Measurements from ENCODE around the gene CTAGE4. TPM values are rescaled to one million over a fixed set of nuclear protein-coding genes. Genes with fewer than 3 reads are reported as not detected.
"Not testable (repeated sequence)": the region's sequence is repeated elsewhere in the genome, so short reads cannot be mapped to it uniquely, and the experiment has no call there.

Gene CTAGE4, protein sequence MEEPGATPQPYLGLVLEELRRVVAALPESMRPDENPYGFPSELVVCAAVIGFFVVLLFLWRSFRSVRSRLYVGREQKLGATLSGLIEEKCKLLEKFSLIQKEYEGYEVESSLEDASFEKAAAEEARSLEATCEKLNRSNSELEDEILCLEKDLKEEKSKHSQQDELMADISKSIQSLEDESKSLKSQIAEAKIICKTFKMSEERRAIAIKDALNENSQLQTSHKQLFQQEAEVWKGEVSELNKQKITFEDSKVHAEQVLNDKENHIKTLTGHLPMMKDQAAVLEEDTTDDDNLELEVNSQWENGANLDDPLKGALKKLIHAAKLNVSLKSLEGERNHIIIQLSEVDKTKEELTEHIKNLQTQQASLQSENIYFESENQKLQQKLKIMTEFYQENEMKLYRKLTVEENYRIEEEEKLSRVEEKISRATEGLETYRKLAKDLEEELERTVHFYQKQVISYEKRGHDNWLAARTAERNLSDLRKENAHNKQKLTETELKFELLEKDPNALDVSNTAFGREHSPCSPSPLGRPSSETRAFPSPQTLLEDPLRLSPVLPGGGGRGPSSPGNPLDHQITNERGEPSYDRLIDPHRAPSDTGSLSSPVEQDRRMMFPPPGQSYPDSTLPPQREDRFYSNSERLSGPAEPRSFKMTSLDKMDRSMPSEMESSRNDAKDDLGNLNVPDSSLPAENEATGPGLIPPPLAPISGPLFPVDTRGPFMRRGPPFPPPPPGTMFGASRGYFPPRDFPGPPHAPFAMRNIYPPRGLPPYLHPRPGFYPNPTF
- total RNA-seq = 0.19 TPM in 1 of 2 replicates, not detected in the other

GRCh38 chr7:144183166-144183565, at the start of gene CTAGE4:
CTAGE4 (plus strand) TSS chr7:144183466; CDS start chr7:144183504, 38 bp downstream.
- not testable (repeated sequence) for DNase-seq (ENCODE audit: extremely low read depth, low read depth, low spot score)

GRCh38 chr7:144134116-144134515, 49.1 kb upstream of the CTAGE4 start:
- no peak for DNase-seq (ENCODE audit: extremely low read depth, low read depth, low spot score)

DNA sequence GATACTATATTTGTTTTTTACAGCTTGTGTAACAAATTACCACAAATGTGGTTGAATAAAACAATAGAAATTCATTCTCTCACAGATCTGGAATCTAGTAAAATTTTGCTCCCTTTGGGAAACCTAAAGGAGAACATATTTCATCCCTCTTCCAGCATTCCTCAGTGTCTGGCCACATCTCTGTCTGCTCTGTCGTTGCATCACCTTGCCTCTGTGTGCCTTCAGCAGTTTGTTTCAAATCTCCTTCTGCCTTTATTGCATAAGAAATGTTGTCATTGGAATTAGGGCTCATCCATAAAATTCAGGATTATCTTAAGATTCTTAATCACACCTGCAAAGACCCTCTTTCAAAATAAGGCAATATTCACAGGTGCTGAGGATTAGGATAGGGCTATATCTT, 45.8 kb upstream of the CTAGE4 start:
- DNase-seq (ENCODE audit: extremely low read depth, low read depth, low spot score) = no peak

DNA sequence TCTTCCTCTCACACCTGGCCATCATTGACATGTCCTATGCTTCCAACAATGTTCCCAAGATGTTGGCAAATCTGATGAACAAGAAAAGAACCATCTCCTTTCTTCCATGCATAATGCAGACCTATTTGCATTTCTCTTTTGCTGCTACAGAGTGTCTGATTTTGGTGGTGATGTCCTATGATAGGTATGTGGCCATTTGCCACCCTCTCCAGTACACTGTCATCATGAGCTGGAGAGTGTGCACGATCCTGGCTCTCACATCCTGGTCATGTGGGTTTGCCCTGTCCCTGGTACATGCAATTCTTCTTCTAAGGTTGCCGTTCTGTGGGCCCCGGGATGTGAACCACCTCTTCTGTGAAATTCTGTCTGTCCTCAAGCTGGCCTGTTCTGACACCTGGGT, 41.1 kb upstream of the CTAGE4 start:
- no peak for DNase-seq (ENCODE audit: extremely low read depth, low read depth, low spot score)

DNA sequence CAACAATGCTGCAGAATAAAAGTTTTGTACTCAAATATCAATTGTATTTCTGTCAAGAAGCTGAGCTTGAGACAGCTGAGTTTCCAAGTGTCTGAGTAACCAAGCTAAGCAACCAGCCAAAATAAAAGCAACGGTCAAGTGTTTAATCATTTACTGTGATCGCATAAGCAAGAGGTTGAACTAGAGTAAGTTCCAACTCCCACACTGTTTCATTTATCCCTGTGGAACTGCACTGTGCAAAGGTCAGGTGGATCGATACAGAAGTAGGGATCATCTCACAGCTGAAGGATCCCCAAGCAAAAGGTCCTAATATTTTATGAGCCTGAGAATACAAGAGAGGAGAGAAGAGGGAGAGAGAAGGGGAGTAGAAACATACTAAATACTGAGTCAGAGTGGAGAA, 38.8 kb upstream of the CTAGE4 start:
- no peak for DNase-seq (ENCODE audit: extremely low read depth, low read depth, low spot score)

GRCh38 chr7:144148224-144148827, 34.9 kb upstream of the CTAGE4 start:
- no peak for DNase-seq (ENCODE audit: extremely low read depth, low read depth, low spot score)

- DNase-seq (ENCODE audit: extremely low read depth, low read depth, low spot score) = no peak
Measured at GRCh38 chr7:144158861-144159260, 24.4 kb upstream of the CTAGE4 start.

GRCh38 chr7:144164784-144165183, 18.5 kb upstream of the CTAGE4 start:
- no peak for DNase-seq (ENCODE audit: extremely low read depth, low read depth, low spot score)

- DNase-seq (ENCODE audit: extremely low read depth, low read depth, low spot score) = not testable (repeated sequence)
Measured at GRCh38 chr7:144171594-144172350, 11.5 kb upstream of the CTAGE4 start.

DNA sequence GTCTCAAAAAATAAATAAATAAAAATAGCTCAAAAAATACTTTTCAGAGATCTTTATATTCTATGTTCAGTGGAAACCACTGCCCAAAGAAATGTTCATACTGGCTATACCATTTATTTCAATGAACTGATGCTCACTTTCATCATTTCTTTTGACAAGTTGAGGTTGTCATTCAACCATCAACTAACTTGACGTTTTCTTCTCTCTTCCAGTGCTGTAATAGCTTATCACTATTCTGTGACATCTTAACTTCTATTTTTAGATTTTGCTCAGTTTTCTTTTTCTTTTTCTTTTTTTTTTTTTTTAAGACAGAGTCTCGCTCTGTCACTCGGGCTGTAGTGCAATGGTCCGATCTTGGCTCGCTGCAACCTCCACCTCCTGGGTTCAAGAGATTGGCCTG, 8.7 kb upstream of the CTAGE4 start:
- DNase-seq (ENCODE audit: extremely low read depth, low read depth, low spot score) = no peak

- not testable (repeated sequence) for DNase-seq (ENCODE audit: extremely low read depth, low read depth, low spot score)
Measured at GRCh38 chr7:144178380-144179164, 4.7 kb upstream of the CTAGE4 start.

- DNase-seq (ENCODE audit: extremely low read depth, low read depth, low spot score) = not testable (repeated sequence)
Measured at GRCh38 chr7:144179165-144179479, 4.1 kb upstream of the CTAGE4 start.

DNA sequence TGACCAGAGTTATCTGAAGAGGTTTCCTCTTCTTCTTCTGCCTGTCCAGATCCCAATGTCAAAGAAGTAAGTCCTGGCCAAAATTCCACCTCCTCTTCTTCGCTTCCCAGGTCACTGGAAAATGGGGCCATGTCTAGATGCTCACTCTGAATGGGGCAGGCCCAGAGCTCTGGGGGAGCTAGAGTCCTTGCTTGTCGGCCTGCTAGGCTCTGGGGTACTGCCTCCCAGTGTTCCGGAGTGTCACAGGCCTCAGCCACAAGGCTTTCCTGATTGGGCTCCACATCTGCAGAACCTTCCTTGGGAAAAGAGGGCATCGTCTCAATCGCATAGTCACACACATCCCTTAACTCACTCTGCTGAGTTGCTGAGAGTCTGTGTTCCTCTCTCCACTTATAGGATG, 4.6 kb downstream of the CTAGE4 start:
- DNase-seq (ENCODE audit: extremely low read depth, low read depth, low spot score) = not testable (repeated sequence)

- not testable (repeated sequence) for DNase-seq (ENCODE audit: extremely low read depth, low read depth, low spot score)
Measured at GRCh38 chr7:144188578-144189171, 5.4 kb downstream of the CTAGE4 start.

- not testable (repeated sequence) for DNase-seq (ENCODE audit: extremely low read depth, low read depth, low spot score)
Measured at GRCh38 chr7:144193782-144194181, 10.5 kb downstream of the CTAGE4 start.

GRCh38 chr7:144194453-144194852, 11.2 kb downstream of the CTAGE4 start:
- DNase-seq (ENCODE audit: extremely low read depth, low read depth, low spot score) = not testable (repeated sequence)

DNA sequence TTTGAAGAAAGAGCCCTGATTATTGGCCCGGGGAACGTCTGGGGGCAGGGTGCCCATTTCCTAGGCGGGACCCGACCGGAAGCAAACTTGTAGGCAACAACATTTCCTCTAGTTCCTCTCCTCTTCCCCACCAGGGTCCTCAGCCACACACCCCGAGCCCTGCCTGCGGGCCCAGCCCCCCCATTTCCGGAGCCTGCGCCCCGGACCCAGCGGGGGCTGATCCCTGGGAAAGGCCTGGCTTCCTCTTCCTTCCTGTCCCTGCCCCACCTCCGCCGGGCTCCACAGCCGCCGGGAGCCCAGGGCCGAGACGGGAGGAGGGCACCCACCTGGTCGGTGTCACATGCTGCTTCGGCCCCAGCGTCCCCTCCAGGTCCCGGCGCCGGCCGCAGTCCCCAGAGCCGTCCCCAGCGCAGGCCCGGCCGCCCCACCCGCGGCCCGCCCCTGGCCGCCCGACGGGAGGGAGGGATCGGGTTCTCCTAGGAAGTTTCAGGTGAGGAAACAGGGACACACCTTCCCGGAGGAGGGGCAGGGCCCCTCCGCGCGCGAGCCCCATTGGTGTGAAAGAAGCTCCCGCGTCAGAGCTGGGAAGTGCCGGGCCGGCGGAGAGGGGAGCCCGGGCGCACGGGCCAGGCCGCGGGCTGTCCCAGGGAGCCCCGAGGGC, 12.1 kb downstream of the CTAGE4 start, which contains the start of gene ARHGEF35:
ARHGEF35 (minus strand) TSS at position 622 of the 661 bp plus-strand sequence. CDS start 7,450 bp downstream, outside the sequence.
- not testable (repeated sequence) for DNase-seq (ENCODE audit: extremely low read depth, low read depth, low spot score)

DNA sequence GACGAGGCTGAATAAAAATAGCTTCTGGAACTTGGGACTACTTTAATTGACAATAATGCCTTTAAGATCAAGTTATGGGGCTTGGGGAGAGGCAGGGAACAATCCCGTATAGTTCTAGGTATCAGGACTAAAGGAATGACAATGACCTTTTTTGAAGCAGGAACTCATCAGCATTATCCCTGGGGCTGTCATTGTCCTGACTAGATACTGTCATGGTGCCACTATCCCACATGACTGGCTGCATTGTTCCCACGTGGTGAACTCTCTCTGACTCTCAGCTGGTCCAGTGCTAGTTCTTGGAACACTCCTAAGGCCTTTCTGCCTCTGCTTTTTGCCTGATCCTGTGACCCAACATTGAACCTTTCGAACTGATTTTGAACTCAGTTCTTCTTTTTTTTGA, 15.7 kb downstream of the CTAGE4 start:
- DNase-seq (ENCODE audit: extremely low read depth, low read depth, low spot score) = not testable (repeated sequence)

DNA sequence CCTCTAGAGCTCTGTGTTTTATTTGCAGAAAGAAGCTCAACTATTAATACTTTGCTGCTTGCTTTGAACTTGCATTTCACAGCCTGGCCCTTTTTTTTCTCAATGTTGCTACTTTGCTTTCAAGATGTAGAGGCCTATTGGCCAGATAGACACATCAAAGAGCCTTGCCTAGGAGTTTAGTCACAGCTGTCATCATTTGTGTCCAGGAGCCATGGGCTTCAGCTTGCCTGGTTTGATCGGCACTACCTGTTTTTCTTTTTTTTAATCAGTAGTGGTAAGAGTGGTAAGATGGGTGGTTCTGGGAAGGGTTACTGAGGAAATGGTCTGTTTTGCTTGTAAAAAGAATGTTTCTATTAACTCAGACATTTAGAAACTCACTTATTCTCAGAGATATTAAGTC, 18.7 kb downstream of the CTAGE4 start:
- DNase-seq (ENCODE audit: extremely low read depth, low read depth, low spot score) = not testable (repeated sequence)

Measured in glomerular endothelial cell (primary cell).